ENCODE results near the gene TBX20. TPM values are rescaled to one million over a fixed set of nuclear protein-coding genes. Genes with fewer than 3 reads are reported as not detected.

Gene TBX20, protein sequence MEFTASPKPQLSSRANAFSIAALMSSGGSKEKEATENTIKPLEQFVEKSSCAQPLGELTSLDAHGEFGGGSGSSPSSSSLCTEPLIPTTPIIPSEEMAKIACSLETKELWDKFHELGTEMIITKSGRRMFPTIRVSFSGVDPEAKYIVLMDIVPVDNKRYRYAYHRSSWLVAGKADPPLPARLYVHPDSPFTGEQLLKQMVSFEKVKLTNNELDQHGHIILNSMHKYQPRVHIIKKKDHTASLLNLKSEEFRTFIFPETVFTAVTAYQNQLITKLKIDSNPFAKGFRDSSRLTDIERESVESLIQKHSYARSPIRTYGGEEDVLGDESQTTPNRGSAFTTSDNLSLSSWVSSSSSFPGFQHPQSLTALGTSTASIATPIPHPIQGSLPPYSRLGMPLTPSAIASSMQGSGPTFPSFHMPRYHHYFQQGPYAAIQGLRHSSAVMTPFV
- not detected for total RNA-seq

DNA sequence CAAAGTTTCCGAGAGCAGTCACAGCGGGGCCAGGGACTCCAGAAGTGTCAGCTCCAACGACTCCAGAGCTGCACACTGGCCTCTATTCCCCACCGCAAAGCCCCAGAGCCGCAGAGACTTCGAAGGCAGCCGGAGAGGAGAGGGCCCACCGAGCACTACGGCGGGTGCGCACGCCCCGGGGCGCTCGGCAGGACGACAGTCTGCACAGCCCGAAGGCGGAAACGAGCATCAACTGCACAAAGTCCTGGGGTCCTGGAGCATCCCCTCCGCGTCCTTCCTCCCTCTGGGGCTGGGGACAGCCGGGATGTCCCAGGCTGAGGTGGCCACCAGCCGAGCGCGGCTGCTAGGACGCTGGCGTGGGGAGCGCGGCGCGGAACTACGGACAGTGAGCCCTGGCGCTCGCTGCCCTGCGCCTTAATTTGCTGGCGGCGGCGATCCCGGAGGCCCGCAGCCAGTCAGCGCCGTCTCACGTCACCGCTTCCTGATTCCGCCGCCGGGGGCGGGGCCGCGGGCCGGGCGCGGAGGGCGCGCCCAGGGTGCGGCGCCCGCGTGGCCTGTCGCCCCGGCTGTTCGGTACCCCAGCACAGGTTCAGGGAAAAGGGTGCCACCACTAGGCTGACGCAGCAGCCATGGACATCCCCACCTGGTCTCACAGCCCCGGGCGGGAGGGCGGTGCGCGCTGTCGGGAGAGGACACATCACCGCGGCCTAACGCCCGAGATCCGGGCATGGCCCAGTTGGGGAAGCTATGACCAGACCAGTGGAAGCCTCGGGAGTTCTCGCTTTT is at the start of gene TBX20:
Gene TBX20, minus strand, starts transcription at position 391 of the 786 bp plus-strand sequence. CDS start 480 bp downstream, outside the sequence.
- peaks cover 0 to 3% (median 0%) of the 10 kb centered on the region in 4 donors for H3K9me3 ChIP-seq

DNA sequence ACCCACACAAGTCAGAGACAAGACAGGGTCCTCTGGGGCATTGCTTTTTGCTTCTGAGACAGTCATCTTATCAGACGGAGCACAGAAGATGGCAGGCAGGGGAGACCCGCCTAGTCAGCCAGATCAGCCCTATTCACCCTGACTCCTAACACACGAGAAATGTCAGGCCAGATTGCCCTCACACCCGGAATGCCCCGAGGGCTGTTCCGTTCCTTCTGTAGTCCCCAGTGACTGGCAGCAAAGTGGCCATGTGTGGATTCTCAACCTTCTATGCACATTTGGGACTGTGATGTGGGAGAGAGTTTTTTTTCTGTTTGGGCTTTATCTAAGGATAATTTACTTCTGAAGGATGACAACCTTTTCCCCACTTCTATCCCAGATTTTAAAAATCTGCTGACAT is 35.5 kb upstream of the TBX20 start:
- Histone ChIP-seq H3K36me3 (no peaks in the 10 kb centered on the region), H3K4me1 (no peaks in the 10 kb centered on the region), H3K27ac (no peak overlapping the region), H3K27me3 (no peaks in the 10 kb centered on the region), H3K9me3 (no peaks in the 10 kb centered on the region), H3K4me3 (no peak overlapping the region)
- no peak for TF ChIP-seq POLR2A (IDR thresholded peaks at IDR 0.05)
- TF ChIP-seq CTCF (IDR thresholded peaks at IDR 0.05): no peak
- no peak for DNase-seq

More for the DNA sequence above, at the start of gene TBX20:
- TF ChIP-seq CTCF (IDR thresholded peaks at IDR 0.05) (no peak), POLR2A (IDR thresholded peaks at IDR 0.05) (no peak)
- H3K27me3 ChIP-seq: peaks cover 0 to 71% of the 10 kb centered on the region in 2 donors
- peak within 1 kb of the TSS in 3 of 4 donors; percentile 35 to 52 (median 51) for H3K4me3 ChIP-seq
- DNase-seq: peak in 1 of 3 donors; percentile 67
- H3K4me1 ChIP-seq: peaks cover 0 to 25% (median 6%) of the 10 kb centered on the region in 4 donors
- no peak within 1 kb of the TSS for H3K27ac ChIP-seq
- no peaks in the 10 kb centered on the region for H3K36me3 ChIP-seq

- no peak for DNase-seq
- Histone ChIP-seq H3K4me3 (no peak overlapping the region), H3K4me1 (no peaks in the 10 kb centered on the region), H3K27ac (no peak overlapping the region), H3K27me3 (no peaks in the 10 kb centered on the region), H3K36me3 (no peaks in the 10 kb centered on the region), H3K9me3 (no peaks in the 10 kb centered on the region)
- no peak for TF ChIP-seq CTCF (IDR thresholded peaks at IDR 0.05)
These were observed 33.1 kb upstream of the TBX20 start for GRCh38 chr7:35286986-35287385.

GRCh38 chr7:35286422-35286821 is 32.5 kb upstream of the TBX20 start:
- Histone ChIP-seq H3K27me3 (no peaks in the 10 kb centered on the region), H3K4me1 (no peaks in the 10 kb centered on the region), H3K4me3 (no peak overlapping the region), H3K9me3 (no peaks in the 10 kb centered on the region), H3K27ac (no peak overlapping the region), H3K36me3 (no peaks in the 10 kb centered on the region)
- DNase-seq: no peak
- TF ChIP-seq CTCF (IDR thresholded peaks at IDR 0.05): no peak
- TF ChIP-seq POLR2A (IDR thresholded peaks at IDR 0.05): no peak

DNA sequence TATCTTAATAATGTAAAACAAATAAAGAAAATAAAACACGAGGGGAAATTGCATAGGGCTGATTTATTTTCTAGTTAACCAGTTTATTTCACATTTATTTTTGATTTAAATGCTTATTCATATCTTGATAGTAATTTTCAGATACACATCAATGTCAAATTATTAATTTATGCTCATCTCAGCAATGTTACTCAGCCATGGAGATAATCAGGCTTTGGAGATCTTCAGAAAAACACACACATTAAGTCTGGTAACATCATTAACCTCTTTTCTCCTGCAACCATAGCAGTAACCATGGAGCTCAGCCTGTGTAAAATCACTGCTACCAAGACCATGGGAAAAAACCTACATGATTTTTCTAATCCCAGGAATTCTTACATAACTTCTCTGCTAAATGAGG is 31.9 kb upstream of the TBX20 start:
- Histone ChIP-seq H3K27ac (no peak overlapping the region), H3K27me3 (no peaks in the 10 kb centered on the region), H3K4me3 (no peak overlapping the region), H3K9me3 (no peaks in the 10 kb centered on the region), H3K36me3 (no peaks in the 10 kb centered on the region), H3K4me1 (no peaks in the 10 kb centered on the region)
- TF ChIP-seq CTCF (IDR thresholded peaks at IDR 0.05) (no peak), POLR2A (IDR thresholded peaks at IDR 0.05) (no peak)
- no peak for DNase-seq
